GM18505 (cell line): ENCODE results near the gene SSNA1.
"Not testable (repeated sequence)": the region's sequence is repeated elsewhere in the genome, so short reads cannot be mapped to it uniquely, and the experiment has no call there.

Experiments used
- ATAC-seq: cut with Tn5 transposase; IDR thresholded peaks from one replicate; pipeline ENCODE4 v1.9.1; 2021; ENCODE audit not compliant: unreplicated experiment
- POLR2A ChIP-seq: IDR thresholded peaks from 4 replicates; pipeline ENCODE4 v1.6.1; 2011; ENCODE audit warnings: borderline replicate concordance; ENCODE audit not compliant: insufficient read depth, insufficient read length; ENCODE audit errors: extremely low read depth

The SSNA1 gene

GRCh38 chr9:137232510-137232909 lies 44.0 kb downstream of the SSNA1 start:
- ATAC-seq: no peak
- TF ChIP-seq POLR2A: no peak

- TF ChIP-seq POLR2A: no peak
- ATAC-seq: no peak
Measured at GRCh38 chr9:137233143-137233980, 44.9 kb downstream of the SSNA1 start.

- TF ChIP-seq POLR2A: no peak
Measured at GRCh38 chr9:137234055-137234697, 45.7 kb downstream of the SSNA1 start.

GRCh38 chr9:137234758-137235423 lies 46.4 kb downstream of the SSNA1 start:
- no peak for TF ChIP-seq POLR2A
- no peak for ATAC-seq

More at GRCh38 chr9:137234055-137234697, 45.7 kb downstream of the SSNA1 start:
- ATAC-seq: no peak

- ATAC-seq: no peak
- no peak for TF ChIP-seq POLR2A
Measured at GRCh38 chr9:137235424-137236237, 47.2 kb downstream of the SSNA1 start.

- TF ChIP-seq POLR2A: peak; percentile 32
- ATAC-seq: no peak
Measured at GRCh38 chr9:137236238-137236935, 47.9 kb downstream of the SSNA1 start.

GRCh38 chr9:137236936-137237421 lies 48.5 kb downstream of the SSNA1 start:
- no peak for TF ChIP-seq POLR2A
- ATAC-seq: no peak

- no peak for TF ChIP-seq POLR2A
- no peak for ATAC-seq
Measured at GRCh38 chr9:137237759-137238726, 49.6 kb downstream of the SSNA1 start.

GRCh38 chr9:137239541-137240200 lies 51.2 kb downstream of the SSNA1 start:
- ATAC-seq: not testable (repeated sequence)
